GM21360 (cell line): ENCODE measurements around the gene RNF32.
"Not testable (repeated sequence)": the region's sequence is repeated elsewhere in the genome, so short reads cannot be mapped to it uniquely, and the experiment has no call there.

Source experiments
- ATAC-seq: cut with Tn5 transposase; IDR thresholded peaks from one replicate; pipeline ENCODE4 v1.9.1; 2021; ENCODE audit warnings: mild to moderate bottlenecking, moderate library complexity; ENCODE audit not compliant: unreplicated experiment

Gene RNF32

GRCh38 chr7:156639426-156640256 lies 933 bp upstream of the RNF32 start:
- no peak for ATAC-seq

GRCh38 chr7:156640949-156641485 lies 443 bp downstream of the RNF32 start:
- ATAC-seq, result peak; percentile 47

- no peak for ATAC-seq
Measured at GRCh38 chr7:156642306-156643045, 1.9 kb downstream of the RNF32 start.

GRCh38 chr7:156647330-156647729 lies 6.8 kb downstream of the RNF32 start:
- ATAC-seq, result not testable (repeated sequence)

GRCh38 chr7:156650042-156650441 lies 9.5 kb downstream of the RNF32 start:
- ATAC-seq, result peak; percentile 67

- ATAC-seq, result no peak
Measured at GRCh38 chr7:156651474-156651873, 10.9 kb downstream of the RNF32 start.

- ATAC-seq, result no peak
Measured at GRCh38 chr7:156652886-156653568, 12.5 kb downstream of the RNF32 start.

- no peak for ATAC-seq
Measured at GRCh38 chr7:156654511-156655234, 14.1 kb downstream of the RNF32 start.

- no peak for ATAC-seq
Measured at GRCh38 chr7:156655251-156655650, 14.7 kb downstream of the RNF32 start.

- no peak for ATAC-seq
Measured at GRCh38 chr7:156655983-156656382, 15.4 kb downstream of the RNF32 start.

GRCh38 chr7:156656598-156656997 lies 16.0 kb downstream of the RNF32 start:
- peak; percentile 47 for ATAC-seq

- no peak for ATAC-seq
Measured at GRCh38 chr7:156657681-156658080, 17.1 kb downstream of the RNF32 start.

- ATAC-seq, result no peak
Measured at GRCh38 chr7:156659203-156659602, 18.6 kb downstream of the RNF32 start.

- no peak for ATAC-seq
Measured at GRCh38 chr7:156659961-156660360, 19.4 kb downstream of the RNF32 start.

- ATAC-seq, result no peak
Measured at GRCh38 chr7:156661637-156662036, 21.1 kb downstream of the RNF32 start.

- no peak for ATAC-seq
Measured at GRCh38 chr7:156662277-156662676, 21.7 kb downstream of the RNF32 start.

- no peak for ATAC-seq
Measured at GRCh38 chr7:156665101-156665500, 24.5 kb downstream of the RNF32 start.

GRCh38 chr7:156666368-156667109 lies 26.0 kb downstream of the RNF32 start:
- no peak for ATAC-seq

GRCh38 chr7:156667110-156667426 lies 26.5 kb downstream of the RNF32 start:
- ATAC-seq, result no peak

GRCh38 chr7:156668130-156668741 lies 27.7 kb downstream of the RNF32 start:
- no peak for ATAC-seq
